Stimulated activated CD8-positive, alpha-beta memory T cell treated with anti-CD3 and anti-CD28 coated beads, Interleukin-7, amount 100 ng/mL, for 4 hours (primary cell): ENCODE results near the gene ALK.

Experiments
- DNase-seq, 2 donors: peaks; one replicate each; pipeline ENCODE4 v3.0.0-alpha.2; 2020; ENCODE audit warnings: low read depth in 2 of 2

Gene ALK

DNA sequence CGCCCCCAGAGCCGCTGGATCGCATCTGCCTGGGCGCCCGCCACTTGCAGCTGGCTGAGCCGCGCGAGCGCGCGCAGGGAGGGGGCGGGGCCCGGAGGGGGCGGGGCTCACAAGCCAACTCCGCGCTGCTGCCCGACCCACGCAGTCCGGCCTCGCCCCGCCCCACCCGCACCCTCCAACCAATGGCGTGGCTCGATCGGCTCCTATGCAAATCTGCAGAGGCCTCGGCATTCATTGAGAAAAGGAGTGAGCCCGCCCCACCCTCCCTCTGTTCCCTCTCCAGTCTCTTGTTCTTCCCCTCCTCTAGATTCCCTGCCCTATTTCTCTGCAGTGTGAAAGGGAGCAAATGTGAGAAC lies at the start of gene ALK:
TSS of gene ALK (minus strand) at position 27 of the 356 bp plus-strand sequence. CDS start 927 bp downstream, outside the sequence.
- peak; percentile 9 to 35 for DNase-seq

- DNase-seq: no peak
These were observed 44.9 kb upstream of the ALK start for GRCh38 chr2:29966266-29966665.

DNA sequence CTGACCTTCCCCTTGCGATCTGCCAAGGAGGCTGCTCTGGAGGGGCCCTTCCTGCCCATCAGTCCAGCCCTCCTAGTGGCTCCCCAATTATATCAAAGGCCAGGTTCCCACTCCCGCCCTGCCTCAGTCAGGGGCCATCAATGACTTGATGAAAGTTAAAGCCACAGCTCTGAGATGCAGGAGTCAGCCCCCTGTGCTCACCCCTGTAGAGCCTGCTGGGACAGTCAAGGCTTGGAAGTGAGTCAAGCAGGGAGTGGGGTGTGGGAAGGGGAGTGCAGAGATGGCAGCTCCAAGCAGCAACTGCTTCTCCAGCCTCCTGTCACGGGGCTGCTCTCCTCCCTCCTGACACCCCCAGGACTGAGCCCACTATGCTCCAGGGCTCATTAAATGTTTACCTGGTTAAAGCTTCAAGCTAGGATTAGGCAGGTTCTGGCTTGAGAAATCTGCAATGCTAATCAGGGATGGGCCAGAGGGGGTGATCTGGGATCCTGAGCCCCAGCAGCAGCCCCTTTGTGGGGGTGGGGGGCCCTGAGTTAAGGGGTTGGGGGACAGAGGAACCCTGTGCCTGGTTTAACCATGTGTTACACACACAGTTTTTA lies 42.7 kb upstream of the ALK start:
- no peak for DNase-seq

DNA sequence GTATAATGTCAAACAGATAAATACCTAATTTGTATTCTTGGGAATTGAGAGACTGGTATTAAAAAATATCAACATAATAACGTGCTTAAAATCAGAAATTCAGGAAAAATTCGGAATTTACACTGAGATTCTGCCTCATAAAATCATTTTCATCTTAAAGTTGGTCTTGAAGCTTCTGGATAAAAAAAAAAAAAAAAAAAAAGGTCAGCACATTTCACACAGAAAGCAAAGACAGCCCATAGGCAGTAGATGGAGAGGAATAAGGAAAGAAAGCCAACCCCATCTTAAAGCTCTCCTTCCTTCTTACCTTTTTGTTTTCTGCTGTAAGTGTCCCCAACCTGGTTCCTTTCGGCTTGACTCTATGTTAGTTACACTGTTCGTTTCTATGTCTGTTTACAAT lies 41.5 kb upstream of the ALK start:
- DNase-seq: no peak

DNA sequence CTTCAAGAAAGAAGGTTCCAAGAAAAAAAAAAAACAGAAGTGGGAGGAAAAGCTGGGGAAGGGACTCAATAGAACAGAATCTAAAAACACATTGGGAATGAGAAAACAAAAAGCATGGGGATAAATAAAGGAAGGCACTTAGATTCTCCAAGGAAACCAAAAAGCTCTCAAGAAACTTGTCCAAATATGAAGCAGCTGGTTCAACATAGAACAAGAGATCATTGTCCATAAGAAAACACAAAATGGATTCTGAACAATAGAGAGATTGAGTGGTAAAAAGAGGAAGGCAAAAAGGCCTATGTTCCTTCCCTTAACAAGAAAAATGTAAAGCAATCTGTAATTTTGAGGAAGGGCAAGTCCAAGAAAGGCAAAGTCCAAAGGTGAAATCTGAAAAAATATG lies 32.9 kb upstream of the ALK start:
- no peak for DNase-seq

- no peak for DNase-seq
These were observed 31.6 kb upstream of the ALK start for GRCh38 chr2:29952973-29953372.

- no peak for DNase-seq
These were observed 30.2 kb upstream of the ALK start for GRCh38 chr2:29951576-29951975.

GRCh38 chr2:29950481-29950880 lies 29.1 kb upstream of the ALK start:
- no peak for DNase-seq

- no peak for DNase-seq
These were observed 27.7 kb upstream of the ALK start for GRCh38 chr2:29949042-29949441.

GRCh38 chr2:29946505-29946904 lies 25.1 kb upstream of the ALK start:
- no peak for DNase-seq

- no peak for DNase-seq
These were observed 21.3 kb upstream of the ALK start for GRCh38 chr2:29942711-29943110.

- no peak for DNase-seq
These were observed 19.3 kb upstream of the ALK start for GRCh38 chr2:29940706-29941105.

DNA sequence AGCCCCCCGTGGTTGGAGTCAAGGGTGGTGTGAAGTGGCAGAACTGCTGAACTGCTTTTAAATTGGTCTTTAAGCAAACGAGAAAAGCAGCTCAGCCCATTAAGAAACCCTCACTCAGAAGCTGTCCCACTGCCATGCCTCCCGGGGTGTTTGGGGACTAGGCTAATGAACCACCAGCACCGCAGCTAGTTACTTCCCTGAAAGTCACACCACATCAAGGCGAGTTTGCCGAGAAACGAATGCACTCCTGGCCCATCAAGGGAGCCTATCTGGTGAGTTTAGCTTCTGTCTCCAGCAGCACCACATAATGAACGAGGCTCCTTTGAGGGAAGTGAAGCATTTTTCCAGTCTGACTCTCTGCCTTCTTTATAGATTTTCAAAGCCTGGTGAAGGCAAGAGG lies 14.6 kb upstream of the ALK start:
- DNase-seq: no peak

DNA sequence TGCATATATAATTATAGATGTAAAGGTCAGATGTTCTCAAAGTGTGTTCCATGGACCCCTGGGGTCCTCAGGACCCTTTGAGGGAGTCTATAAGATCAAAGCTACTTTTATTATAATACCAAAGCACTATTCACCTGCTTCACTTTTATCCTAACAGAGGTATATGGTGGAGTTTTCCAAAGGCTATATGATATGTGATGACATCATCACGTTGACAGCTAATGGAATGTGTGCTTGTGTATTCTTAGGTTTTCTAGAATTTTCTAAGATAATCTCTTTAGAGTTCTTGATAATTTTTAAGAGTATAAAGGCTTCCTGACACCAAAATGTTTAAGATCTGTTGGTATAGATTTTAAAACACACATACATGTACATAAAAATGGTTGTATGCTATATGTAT lies 10.4 kb upstream of the ALK start:
- no peak for DNase-seq

DNA sequence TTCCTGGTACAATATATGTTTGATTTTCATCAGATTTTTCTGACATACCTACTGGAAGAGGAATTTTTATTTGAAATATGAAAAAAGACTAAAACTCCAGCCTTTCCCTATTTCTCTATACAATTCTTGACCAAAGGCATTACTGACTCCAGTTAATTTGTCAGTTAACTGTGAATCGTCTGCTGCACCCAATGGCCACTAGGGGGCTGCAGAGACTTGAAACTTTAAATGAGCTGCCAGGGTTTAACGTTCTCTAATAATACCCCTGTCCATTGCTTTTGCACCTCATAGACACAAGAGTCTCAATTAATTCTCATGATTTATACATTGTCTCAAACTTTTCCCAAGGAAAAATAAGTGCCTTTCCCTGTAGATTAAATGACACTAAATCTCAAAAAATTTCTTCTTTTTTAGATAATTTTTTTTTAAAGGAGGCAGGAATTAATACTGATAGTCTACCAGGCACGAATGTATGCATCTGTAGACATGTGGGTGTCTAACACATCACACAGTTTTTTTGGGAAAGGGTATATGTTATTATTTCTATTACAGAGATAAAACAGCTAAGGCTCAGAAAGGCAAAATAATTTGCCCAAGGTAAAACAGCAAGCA lies 1.8 kb upstream of the ALK start:
- DNase-seq: peak in 1 of 2 donors; percentile 17

- DNase-seq: no peak
These were observed 1.2 kb upstream of the ALK start for GRCh38 chr2:29922605-29923004.

DNA sequence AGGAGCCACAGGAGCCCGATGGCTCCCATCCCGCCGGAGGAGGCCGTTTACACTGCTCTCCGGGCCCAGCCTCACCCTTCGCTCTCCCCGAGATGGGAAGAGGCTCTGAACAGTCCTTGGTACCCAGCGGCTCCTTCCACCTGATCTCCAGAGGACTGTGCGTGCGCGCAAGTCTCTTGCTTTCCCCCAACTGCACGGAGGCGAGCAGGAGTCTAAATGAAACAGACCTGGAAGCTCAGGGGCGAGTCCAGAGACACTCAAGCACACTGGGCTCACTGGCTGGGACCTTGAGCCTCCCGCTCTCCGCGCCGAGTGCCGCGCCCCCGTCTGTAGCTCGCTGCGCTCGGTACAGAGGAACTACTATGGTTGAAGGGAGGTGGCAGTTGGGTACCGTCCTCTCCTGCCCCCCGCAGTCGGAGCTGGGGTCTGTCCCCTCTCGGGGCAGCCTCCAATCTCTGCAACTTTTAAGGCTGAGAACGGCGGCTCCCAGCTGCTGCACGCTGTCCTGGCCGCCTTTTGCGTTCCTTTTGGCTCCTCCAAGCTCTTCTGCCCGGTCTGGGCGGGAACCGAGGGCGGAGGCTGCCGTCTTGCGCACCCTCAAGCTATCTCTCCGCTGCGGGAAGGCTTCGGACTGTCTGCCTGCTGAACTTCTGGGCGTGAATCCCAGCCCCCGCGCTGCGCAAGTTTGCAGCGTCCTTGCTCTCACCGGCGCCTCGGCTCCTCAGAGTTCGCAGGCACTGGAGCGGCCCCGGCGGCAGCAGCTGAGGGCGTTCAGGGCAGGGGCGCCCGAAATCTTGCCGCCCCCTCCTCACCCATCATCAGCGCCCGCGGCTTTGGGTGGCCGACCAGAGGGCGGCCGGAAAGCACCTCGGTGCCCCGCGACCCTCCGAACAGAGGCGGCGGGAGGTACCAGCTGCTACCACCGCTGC lies 491 bp downstream of the ALK start:
- no peak for DNase-seq

GRCh38 chr2:29920130-29920577 lies 1.2 kb downstream of the ALK start:
- no peak for DNase-seq

- no peak for DNase-seq
These were observed 2.4 kb downstream of the ALK start for GRCh38 chr2:29918941-29919340.

- DNase-seq: no peak
These were observed 3.6 kb downstream of the ALK start for GRCh38 chr2:29917781-29918180.

DNA sequence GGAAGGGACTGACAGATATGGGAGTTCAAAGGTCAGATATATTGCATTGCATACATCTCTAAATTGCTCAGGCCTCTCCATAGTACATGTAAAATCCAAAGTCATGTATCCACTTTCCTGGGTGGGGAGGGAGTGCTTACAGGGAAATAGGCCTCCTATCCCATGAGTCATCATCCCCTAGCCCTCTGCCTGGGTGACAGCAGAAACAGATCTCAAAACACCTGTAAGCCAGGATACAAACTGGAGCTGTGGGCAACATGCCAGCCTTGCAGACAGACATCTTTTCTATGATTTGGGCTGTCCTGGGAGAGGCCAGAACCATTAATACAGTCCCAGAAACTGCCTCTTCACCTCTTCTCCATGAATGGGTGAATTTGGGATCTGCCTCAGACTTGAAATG lies 4.8 kb downstream of the ALK start:
- no peak for DNase-seq

DNA sequence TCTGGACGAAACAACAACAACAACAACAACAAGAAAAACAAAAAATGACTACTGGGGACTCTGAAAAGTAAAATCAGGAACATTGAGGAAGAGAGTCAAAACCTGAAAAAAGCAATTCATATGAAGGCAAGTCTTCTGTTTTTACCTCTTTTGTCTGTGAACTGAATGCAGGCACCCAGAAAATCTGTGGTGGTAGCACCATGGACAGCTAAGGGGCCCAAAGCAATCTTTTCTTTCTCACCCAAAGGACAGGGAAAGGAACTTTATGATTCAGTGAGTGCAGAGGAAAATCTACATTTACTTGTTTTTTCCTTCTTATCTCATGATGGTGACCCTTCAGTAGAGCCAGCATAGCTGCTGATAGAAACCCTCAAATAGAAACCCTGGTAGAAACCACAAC lies 10.4 kb downstream of the ALK start:
- no peak for DNase-seq

GRCh38 chr2:29910465-29910864 lies 10.9 kb downstream of the ALK start:
- no peak for DNase-seq
